Measurements from ENCODE around the gene CDH23. TPM values are rescaled to one million over a fixed set of nuclear protein-coding genes. Genes with fewer than 3 reads are reported as not detected.

CDH23 gene
- total and polyA plus RNA-seq, 9 of the 15 experiments (the other 6 are each of a cell fraction or from before 2014, with no cell fraction given): 0.18 to 1.2 (median 0.47) TPM

DNA sequence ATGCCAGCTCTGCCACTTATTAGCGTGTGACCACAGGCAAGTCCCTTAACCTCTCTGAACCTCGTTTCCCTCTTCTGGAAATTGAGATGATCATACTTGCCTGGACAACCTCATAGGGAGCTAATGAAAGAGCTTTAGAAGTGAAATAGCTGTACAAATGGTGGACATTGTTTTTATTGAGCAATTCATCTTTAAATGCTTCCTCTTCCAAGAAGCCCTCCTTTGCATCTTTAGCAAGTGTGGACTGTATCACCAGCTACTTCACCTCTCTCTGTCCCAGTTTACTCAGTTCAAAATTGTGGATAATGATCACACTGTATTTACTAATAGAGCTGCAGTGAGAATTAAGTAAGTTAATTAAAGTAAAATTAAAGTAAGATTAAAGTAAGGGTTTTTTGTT is 61.7 kb downstream of the CDH23 start:
- POLR2A ChIA-PET: interaction anchor here (1.0 to 1.1 kb wide), 2 partner anchors 11 to 63 kb away, joined by 3 read pairs; no protein-coding TSS in a partner anchor
- no peak for FAIRE-seq
- BruUV-seq (replicated peaks): no TSS peak

DNA sequence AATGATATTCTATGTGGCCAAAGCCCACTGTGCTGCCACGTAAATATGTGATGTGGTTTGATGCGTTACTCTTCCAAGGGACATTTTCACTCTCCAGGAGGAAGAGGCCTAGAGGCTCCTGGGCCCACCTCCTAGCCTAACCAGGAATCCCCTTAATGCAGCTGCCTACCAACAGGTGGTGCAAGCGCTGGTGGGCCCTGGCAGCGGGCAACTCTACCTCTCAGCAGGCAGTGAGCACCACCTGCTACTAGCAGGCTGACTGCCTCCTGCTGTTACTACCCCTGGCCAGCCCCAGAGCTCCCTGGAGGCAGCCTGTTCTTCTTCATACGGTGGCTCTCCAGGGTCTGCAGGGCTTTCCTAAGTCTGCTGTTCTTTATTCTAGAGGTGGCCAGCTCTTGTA is 62.8 kb downstream of the CDH23 start:
- POLR2A ChIA-PET: interaction anchor here (1.2 kb wide), 1 partner anchor 63 kb away, joined by 3 read pairs; no protein-coding TSS in a partner anchor
- intact Hi-C loops (cut with micrococcal nuclease) (no loop called here), in situ Hi-C loops (cut with MboI) (no loop called here)
- Histone ChIP-seq H3K9me1 (ENCODE audit: control insufficient read depth, insufficient read depth, low read length) (no peaks in the 10 kb centered on the region), H3K4me2 (ENCODE audit: insufficient read depth, low read length) (no peak overlapping the region), H2AFZ (ENCODE audit: low read depth, low read length) (no peak overlapping the region), H3K4me3 (no peak overlapping the region), H3K36me3 (ENCODE audit: control insufficient read depth, insufficient read depth, low read length) (no peaks in the 10 kb centered on the region), H3K4me1 (replicated peaks in 1 of 2; ENCODE audit: control insufficient read depth in 2 of 2, insufficient read depth in 2 of 2, low read length in 2 of 2) (peaks cover 0 to 4% of the 10 kb centered on the region in 2 experiments; a peak in 2 of 5 replicates), H3K27me3 (ENCODE audit: control insufficient read depth in 2 of 2, insufficient read depth in 2 of 2, low read length in 2 of 2) (peaks cover 51 to 79% of the 10 kb centered on the region in 2 experiments), H3K79me2 (ENCODE audit: control insufficient read depth, insufficient read depth, low read length) (no peaks in the 10 kb centered on the region), H3K9me3 (replicated peaks; ENCODE audit: control insufficient read depth, insufficient read depth, low read depth, low read length) (no peaks in the 10 kb centered on the region), H3K27ac (ENCODE audit: extremely low read depth, low read depth, low read length) (no peak overlapping the region), H3K9ac (ENCODE audit: insufficient read depth in 1 of 2, low read depth in 2 of 2, low read length in 2 of 2) (no peak overlapping the region), H4K20me1 (replicated peaks; ENCODE audit: control insufficient read depth, insufficient read depth, low read length) (peaks cover 13% of the 10 kb centered on the region)
- no peak for FAIRE-seq
- 2% methylated on average over 5 of the region's 5 CpGs for WGBS (ENCODE audit: insufficient coverage, low coverage, missing lambda C conversion rate)
- CTCF ChIA-PET (ENCODE audit: low intra/inter-chr PET ratio): no interaction called here
- ATAC-seq: no peak
- DNase-seq (ENCODE audit: extremely low read depth in 1 of 4, low spot score in 3 of 4): no peak
- BruUV-seq (replicated peaks): no TSS peak
- TF ChIP-seq ARHGAP35 (IDR thresholded peaks at IDR 0.05; ENCODE audit: partially characterized antibody) (no peak), ELF1 (tag; IDR thresholded peaks at IDR 0.05) (no peak), MCM7 (IDR thresholded peaks at IDR 0.05) (no peak), FIP1L1 (IDR thresholded peaks at IDR 0.05; ENCODE audit: low read depth, low read length, poor library complexity, severe bottlenecking) (no peak)
- TF ChIP-seq, protein P1, sequence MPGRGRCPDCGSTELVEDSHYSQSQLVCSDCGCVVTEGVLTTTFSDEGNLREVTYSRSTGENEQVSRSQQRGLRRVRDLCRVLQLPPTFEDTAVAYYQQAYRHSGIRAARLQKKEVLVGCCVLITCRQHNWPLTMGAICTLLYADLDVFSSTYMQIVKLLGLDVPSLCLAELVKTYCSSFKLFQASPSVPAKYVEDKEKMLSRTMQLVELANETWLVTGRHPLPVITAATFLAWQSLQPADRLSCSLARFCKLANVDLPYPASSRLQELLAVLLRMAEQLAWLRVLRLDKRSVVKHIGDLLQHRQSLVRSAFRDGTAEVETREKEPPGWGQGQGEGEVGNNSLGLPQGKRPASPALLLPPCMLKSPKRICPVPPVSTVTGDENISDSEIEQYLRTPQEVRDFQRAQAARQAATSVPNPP (IDR thresholded peaks at IDR 0.05; ENCODE audit: borderline replicate concordance, insufficient read depth, insufficient read length): no peak
- TF ChIP-seq, protein P2, sequence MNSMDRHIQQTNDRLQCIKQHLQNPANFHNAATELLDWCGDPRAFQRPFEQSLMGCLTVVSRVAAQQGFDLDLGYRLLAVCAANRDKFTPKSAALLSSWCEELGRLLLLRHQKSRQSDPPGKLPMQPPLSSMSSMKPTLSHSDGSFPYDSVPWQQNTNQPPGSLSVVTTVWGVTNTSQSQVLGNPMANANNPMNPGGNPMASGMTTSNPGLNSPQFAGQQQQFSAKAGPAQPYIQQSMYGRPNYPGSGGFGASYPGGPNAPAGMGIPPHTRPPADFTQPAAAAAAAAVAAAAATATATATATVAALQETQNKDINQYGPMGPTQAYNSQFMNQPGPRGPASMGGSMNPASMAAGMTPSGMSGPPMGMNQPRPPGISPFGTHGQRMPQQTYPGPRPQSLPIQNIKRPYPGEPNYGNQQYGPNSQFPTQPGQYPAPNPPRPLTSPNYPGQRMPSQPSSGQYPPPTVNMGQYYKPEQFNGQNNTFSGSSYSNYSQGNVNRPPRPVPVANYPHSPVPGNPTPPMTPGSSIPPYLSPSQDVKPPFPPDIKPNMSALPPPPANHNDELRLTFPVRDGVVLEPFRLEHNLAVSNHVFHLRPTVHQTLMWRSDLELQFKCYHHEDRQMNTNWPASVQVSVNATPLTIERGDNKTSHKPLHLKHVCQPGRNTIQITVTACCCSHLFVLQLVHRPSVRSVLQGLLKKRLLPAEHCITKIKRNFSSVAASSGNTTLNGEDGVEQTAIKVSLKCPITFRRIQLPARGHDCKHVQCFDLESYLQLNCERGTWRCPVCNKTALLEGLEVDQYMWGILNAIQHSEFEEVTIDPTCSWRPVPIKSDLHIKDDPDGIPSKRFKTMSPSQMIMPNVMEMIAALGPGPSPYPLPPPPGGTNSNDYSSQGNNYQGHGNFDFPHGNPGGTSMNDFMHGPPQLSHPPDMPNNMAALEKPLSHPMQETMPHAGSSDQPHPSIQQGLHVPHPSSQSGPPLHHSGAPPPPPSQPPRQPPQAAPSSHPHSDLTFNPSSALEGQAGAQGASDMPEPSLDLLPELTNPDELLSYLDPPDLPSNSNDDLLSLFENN (IDR thresholded peaks at IDR 0.05; ENCODE audit: low read depth in 2 of 2, low read length in 2 of 2): no peak
- TF ChIP-seq, protein P3, sequence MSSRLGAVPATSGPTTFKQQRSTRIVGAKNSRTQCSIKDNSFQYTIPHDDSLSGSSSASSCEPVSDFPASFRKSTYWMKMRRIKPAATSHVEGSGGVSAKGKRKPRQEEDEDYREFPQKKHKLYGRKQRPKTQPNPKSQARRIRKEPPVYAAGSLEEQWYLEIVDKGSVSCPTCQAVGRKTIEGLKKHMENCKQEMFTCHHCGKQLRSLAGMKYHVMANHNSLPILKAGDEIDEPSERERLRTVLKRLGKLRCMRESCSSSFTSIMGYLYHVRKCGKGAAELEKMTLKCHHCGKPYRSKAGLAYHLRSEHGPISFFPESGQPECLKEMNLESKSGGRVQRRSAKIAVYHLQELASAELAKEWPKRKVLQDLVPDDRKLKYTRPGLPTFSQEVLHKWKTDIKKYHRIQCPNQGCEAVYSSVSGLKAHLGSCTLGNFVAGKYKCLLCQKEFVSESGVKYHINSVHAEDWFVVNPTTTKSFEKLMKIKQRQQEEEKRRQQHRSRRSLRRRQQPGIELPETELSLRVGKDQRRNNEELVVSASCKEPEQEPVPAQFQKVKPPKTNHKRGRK (tag; IDR thresholded peaks at IDR 0.05): no peak

More for the DNA sequence above, 61.7 kb downstream of the CDH23 start:
- Histone ChIP-seq H3K36me3 (ENCODE audit: control insufficient read depth, insufficient read depth, low read length) (no peaks in the 10 kb centered on the region), H3K79me2 (ENCODE audit: control insufficient read depth, insufficient read depth, low read length) (no peaks in the 10 kb centered on the region), H3K27me3 (ENCODE audit: control insufficient read depth in 2 of 2, insufficient read depth in 2 of 2, low read length in 2 of 2) (peaks cover 57 to 74% of the 10 kb centered on the region in 2 experiments), H4K20me1 (replicated peaks; ENCODE audit: control insufficient read depth, insufficient read depth, low read length) (peaks cover 13% of the 10 kb centered on the region), H3K27ac (ENCODE audit: extremely low read depth, low read depth, low read length) (no peak overlapping the region), H3K4me1 (replicated peaks in 1 of 2; ENCODE audit: control insufficient read depth in 2 of 2, insufficient read depth in 2 of 2, low read length in 2 of 2) (peaks cover 0 to 4% of the 10 kb centered on the region in 2 experiments; a peak in 2 of 5 replicates), H3K9ac (ENCODE audit: insufficient read depth in 1 of 2, low read depth in 2 of 2, low read length in 2 of 2) (no peak overlapping the region), H3K9me1 (ENCODE audit: control insufficient read depth, insufficient read depth, low read length) (no peaks in the 10 kb centered on the region), H3K4me2 (ENCODE audit: insufficient read depth, low read length) (no peak overlapping the region), H2AFZ (ENCODE audit: low read depth, low read length) (no peak overlapping the region), H3K9me3 (replicated peaks; ENCODE audit: control insufficient read depth, insufficient read depth, low read depth, low read length) (no peaks in the 10 kb centered on the region), H3K4me3 (no peak overlapping the region)
- CTCF ChIA-PET (ENCODE audit: low intra/inter-chr PET ratio): no interaction called here
- WGBS (ENCODE audit: insufficient coverage, low coverage, missing lambda C conversion rate): 3% methylated on average over 2 of the region's 2 CpGs
- no peak for DNase-seq (ENCODE audit: extremely low read depth in 1 of 4, low spot score in 3 of 4)
- ATAC-seq: no peak
- intact Hi-C loops (cut with micrococcal nuclease) (no loop called here), in situ Hi-C loops (cut with MboI) (no loop called here)
- TF ChIP-seq ZNF707 (CRISPR knock-in tag; conservative IDR thresholded peaks at IDR 0.05) (no peak), ZFP36 (IDR thresholded peaks at IDR 0.05; ENCODE audit: low read depth, low read length, partially characterized antibody) (peak; percentile 62)
